Dermis blood vessel endothelial cell (primary cell): ENCODE measurements around the gene OR2H2. TPM values are rescaled to one million over a fixed set of nuclear protein-coding genes. Genes with fewer than 3 reads are reported as not detected.

Source experiments
- DNase-seq: peaks from one replicate; pipeline ENCODE4 v3.0.0; 2010
- total RNA-seq: library from RNA; depleted of rRNA; stranded (reverse); fragments of >200 nt; gene quantifications from 2 replicates; pipeline ENCODE4 v1.2.3, GENCODE V29; 2014

The OR2H2 gene
- total RNA-seq, 1 donor from 2014 or later: not detected

DNA sequence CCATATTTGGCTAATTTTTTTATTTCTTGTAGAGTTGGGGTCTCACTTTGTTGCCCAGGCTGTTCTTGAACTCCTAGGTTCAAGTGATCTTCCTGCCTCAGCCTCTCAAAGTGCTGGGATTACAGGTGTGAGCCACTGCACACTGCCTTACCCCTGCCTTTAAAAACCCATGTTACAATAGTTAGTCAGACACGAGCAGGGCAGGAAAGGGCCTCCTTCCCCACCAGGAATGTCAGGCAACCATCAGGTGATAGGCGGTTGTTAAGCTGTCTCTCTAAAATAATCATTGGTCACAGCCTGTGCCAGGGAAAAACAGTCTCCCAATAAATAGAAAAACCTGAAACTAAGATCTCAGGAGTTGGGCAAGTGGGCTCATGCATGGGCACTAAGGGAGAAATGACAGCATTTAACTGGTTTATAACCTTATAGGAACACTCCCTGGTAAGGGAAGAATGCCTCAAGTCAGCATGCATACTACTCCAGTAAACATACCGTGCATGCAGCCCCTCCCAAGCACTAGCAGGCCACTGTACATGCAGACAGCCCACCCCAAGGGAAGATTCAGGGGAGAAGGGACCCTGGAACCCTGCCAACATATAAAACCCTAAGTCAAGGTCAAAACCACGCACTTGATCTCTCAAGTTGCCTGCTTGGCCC lies 8.4 kb downstream of the OR2H2 start:
- no peak for DNase-seq

DNA sequence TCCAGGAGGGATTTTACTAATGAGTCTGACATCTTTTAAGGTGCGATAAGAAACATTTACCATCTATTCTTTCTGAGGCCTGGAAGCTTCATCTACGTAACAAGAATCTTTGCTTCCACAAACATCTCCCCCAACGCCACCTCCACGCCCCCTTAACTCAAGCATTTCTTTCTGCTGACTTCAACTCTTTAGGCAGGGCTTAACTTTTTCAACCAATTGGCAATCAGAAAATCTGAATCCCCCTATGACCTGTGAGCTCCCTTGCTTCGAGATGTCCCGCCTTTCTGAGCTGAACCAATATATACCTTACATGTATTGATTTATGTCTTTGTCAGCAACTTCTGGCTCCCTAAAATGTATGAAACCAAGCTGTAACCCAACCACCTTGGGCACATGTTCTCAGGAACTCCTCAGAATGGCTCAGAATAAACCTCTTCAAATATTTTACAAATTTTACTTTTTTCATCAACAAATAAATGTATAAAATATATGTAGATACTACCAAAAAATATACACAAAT lies 11.5 kb downstream of the OR2H2 start:
- DNase-seq: no peak

DNA sequence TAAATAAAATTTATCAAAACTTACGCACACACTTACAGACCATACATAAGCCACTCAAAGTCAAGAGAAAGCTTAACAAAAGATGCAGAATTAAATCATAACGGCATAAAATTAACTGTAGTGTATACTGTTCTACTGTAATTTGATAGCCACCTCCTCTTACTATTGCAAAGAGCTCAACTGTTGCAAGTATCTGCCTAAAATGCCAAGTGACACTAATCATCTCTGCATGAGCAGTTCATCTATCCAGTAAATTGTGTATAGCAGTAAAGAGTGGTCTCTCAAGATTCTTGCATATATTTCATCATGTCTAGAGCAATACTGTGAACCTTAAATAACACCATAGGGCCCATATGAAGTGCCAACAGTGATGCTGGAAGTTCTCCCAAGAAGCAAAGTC lies 12.3 kb downstream of the OR2H2 start:
- DNase-seq: no peak

DNA sequence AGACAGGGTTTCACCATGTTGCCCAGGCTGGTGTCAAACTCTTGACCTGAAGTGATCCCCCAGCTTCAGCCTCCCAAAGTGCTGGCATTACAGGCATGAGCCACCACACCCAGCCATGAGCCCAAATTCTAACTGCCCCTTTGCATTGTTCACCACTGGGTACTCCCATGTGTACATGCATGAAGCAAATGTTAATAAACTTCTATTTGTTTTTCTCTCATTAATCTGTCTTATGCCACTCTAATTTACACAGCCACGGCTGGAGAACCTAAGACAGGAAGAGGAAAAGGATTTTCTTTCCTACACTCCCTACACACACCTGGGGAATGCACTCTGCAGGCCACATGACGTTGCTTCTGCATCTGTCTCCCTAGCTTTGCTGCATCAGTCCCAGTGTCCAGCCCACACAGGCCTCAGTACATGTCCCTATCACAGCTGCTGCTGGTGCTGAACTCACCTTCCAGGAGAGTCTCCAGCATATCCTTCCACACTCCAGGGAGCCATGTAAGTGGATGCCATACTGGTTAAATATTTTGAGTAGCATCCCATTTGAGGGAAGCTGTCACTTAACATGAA lies 13.3 kb downstream of the OR2H2 start:
- DNase-seq: no peak

DNA sequence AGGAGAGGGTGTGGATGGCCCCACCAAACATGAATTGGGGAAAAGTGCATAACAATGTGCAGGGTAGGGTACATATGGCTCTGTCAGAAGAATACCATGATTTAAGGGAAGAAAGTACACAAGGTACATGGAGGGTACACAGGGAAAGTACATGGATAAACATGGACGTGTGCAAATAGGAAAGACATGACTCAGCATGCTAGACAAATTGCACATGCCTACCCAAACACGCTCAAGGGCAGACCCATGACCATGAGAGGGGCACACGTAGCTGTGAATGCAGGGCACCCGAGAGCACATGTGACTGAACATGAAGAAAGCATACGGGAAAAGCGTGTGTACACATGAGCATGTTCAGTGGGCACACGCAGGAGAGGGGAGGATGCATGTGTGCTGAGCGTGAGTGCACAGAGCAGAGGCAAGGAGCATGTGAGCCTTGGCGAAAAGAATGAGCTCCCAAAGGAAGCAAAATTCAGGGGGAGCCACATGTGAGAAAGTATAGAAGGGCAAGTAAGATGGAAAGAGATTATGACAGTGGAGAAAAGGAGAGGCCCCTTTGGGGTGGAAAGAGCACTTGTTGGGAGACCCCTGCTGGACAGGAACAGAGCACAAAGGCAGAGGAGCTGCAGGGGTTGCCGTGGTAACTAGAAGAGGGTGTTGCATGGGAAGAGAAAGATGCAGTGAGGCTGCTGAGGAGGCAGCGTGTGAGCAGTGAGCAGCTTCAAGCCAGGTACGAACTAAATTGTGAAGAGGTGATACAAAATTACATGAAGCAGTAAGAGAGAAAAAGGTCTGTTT lies 17.8 kb downstream of the OR2H2 start:
- peak; percentile 8 for DNase-seq

DNA sequence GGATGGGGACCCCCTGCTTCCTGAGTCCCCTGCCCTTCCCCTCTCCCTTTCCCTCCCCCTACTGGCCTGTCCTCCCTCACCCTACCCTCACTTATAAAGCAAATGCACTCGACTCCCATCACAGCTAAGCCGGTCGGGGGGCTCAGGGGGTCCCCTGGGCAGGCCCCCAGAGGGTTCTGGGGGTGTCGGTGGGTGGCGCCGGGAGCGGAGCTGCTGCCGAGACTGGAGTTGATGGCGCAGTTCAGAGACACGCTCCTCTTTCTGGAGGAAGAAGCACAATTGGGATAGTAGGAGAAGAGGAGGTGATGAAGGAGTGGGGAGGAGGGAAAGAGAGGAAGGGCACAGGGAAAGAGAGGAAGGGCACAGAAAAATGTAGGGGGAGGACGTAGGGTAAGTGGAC lies 18.5 kb downstream of the OR2H2 start:
- DNase-seq: no peak

DNA sequence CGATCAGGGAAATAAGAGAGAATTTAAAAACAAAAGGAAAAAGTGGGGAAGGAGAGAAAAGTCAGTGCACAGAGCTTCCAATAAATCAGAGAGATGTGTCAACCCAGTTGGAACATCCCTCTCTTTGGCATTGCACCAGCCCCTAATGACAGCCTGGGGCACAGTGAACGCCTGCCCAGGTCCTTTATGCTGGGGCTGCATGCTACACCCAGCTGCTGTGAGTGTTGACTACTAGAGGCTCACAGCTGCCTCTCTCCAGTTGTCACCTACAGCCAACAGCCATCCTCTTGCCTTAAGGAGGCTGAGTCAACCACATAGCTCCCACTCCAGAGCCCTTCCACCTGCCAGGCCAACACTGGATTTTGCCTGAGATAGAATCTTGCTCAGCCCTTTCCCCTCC lies 19.0 kb downstream of the OR2H2 start:
- DNase-seq: no peak

DNA sequence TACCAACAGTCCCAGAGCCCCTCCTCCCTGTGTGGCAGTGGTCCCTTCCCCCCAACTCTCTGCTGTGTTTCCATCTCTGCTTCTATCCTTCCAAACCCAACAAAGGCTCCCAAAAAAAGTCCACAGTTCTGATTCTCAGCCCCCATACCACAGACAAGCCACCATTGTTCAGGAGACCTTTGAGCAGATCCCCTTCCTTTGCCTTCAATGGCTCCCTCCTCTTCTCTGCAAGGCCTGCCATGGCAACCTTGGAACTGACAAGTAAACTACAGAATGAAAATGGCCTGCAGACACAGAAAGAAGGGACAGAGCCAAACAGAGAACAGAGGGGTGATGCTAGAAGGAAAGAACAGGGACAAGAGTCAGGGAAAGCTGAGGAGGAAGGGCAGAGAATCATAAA lies 23.2 kb downstream of the OR2H2 start:
- DNase-seq: no peak

DNA sequence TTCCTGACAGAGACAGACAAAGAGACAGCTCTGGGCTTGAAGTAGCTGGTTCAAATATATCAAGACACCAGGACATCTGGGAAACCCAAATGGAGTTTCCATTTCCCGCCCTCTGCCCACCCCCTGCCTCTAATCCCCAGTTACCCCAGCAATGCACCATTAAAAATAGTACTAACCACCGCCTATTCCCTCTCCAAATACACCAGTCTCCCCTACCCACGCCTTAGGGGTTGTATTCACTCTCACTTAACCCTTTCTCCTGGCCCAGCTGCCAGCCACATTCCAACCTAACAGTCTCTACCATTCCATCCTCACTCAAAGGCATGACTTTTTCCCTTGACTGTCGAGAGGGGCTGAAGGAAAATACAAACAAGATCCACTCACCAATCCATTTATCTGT lies 25.6 kb downstream of the OR2H2 start:
- DNase-seq: no peak

DNA sequence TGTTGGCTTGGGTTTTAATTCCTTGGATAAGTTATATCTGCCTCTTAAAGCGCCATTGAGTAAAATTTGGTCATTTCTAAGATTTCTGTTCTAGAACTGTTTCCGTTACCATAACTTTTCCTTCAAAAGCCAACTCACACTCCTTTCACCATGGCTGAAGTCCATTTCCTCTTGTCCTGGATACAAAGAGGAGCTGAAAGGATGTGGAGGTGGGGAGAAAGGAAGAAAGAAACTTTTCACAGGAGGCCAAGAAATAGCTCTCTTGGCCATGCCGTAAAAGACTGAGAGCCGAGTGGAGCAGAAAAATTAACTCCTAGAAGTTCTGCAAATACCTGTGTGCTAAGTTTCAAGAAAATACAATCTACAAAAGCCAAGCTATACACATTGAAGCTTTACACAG lies 26.5 kb downstream of the OR2H2 start:
- DNase-seq: no peak

DNA sequence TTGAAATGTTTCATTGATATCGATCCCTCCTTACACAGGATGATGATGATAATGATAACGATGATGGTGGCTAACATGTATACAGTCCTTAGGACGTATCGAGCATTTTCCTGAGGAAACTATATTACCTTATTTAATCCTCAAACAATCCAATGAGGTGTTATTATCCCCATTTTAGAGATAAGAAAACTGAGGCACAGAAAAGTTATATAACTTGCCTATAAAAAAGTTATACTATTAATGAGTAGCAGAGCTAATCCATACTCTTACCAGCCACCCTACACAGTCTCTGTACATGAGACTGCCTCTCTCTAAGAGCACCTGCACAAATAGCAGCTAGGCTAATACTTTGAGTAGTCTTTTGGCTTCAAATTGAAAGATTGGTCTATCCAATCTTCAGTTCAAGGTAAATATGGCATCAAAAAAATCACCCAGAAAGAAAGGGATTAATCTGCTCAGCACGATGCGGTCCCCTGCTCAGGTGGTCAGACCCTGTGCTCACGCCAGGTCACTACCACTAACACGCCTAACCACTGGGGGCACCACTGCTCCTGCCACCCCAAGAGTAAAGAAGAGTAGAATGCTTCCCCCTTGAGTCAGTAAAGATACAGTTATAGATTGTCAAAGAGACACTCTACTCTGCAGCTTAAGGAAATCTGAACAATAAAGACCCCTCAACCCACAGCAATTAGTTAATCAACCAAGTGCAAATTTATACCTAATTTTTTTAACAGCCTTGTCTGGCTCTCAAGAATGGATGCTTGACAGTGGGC lies 33.0 kb downstream of the OR2H2 start:
- DNase-seq: no peak

DNA sequence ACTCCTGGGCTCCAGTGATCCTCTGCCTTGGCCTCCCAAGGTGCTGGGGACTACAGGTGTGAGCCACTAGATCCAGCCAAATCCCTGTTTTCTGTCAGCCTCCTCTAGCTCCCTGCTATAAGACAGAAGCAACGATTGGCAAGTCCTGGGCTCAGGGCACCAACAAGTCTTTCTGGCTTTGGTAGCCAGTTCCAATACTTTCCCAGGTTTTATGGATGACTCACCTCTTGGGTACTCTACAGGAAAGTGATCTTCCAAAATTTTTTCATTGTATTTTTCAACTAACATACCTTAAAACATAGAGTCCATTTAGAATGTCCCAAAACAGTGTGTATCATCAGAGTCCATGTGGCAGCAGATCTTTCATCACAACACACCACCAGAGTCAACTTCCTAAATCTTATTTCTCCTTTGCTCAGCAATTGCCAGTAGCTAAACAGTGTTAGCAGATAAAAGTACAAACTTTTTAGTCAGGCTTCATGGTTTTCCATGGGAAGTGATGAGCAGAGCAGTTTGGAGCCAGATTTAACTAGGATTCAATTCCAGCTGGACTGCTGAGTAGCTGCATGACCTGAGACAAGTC lies 34.7 kb downstream of the OR2H2 start:
- DNase-seq: no peak

DNA sequence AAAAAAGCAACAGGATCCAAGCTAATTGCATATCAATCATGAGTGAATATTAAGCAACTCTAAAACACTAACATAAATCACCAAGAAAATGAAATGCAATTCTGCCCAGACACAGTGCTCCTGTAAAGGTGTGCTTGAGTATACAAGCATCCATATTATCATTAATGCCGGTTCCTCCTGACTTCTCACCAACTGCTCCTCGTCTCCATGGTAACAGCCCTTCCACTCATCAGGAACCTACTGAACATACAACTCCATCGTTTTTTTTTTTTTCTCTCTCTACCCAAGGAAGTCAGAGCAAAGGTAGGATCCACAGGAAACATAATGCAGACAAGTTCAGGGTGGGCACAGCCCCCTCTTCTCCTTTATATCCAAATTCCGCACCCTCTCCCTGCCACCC lies 35.7 kb downstream of the OR2H2 start:
- DNase-seq: no peak

DNA sequence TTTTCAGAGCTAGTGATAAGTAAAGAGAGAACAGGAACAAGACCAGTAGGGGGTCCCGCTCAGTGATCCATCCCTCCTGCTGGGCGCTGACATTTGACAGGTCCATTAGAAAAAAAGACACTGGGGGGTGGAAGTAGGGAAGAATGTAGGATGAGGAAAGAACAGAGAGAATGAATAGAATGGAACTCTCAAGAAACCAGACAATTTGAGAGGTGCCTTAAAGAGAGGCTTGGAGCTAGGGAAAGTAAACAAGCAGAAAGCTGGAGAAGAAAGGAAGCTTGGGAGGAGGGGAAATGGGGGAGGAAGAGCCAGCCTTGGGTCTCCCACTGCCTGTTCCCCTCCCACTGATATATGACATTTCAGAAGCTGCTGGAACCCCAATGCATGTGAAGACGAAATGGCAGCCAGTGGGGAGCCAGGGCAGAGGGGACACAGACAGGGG lies 39.6 kb downstream of the OR2H2 start:
- DNase-seq: no peak

DNA sequence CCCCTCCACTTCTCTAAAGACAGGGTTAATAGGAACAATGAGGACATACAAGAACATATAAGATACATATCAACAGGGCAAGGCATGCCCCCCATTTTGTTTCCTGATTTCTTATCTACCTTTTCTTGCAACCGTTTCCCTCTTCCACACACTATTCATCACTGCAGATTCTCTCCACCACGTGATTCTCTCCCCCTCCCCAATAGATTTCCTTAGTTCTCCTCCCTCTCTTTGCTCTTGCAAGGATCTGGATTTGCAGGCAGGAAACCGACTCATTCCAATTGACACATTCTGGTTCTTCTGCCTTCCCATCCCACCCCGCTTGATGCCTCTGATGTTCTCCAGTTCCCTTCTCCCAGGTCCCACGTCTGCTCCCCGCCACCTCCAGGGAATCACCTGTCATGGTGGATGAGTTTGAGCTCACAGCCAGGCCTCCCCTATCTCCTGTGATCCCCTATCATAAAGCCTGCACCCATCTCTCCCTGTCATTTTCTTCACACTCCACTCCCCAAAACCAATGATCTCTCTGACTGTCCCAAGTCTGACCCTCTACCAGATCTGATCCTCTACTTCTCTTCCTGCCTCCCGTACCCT lies 40.5 kb downstream of the OR2H2 start:
- no peak for DNase-seq

DNA sequence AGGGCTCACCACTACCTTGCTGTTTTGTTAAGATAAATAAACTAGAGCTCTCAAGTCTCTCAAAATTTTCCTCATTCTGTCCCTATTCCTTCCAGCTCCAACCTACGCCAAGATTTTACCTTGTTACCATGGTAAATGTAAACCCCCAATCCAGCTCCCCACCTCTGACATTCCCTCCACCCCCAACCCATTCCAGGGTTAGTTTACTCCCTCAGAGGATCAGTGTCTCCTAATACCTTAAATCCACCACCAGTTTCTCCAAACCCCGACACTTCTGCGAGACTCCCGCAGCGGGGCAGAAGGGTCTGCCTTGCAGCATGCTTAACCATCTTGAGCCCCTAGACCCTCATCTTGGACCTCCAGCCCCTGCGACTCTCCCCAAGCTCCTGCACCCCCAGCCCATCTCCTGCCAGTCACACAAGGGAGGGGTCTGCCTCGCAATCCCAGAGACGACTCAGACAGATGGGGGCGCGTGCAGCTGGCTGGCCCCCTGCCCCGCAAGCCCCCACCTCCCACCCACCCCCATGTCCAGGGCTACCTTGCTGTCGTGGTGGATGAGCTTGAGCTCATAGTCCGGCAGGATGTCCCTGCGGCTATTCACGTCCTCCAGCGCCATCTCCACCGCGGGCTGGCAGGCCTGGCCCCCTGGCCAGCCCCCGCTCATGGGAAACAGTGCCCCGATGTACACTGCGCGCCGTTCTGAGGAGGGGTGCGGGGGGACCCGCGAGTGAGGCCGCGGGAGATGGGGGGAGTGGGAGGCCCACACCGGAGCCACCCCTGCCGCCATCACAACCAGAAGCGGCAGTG lies 42.2 kb downstream of the OR2H2 start:
- DNase-seq: no peak

DNA sequence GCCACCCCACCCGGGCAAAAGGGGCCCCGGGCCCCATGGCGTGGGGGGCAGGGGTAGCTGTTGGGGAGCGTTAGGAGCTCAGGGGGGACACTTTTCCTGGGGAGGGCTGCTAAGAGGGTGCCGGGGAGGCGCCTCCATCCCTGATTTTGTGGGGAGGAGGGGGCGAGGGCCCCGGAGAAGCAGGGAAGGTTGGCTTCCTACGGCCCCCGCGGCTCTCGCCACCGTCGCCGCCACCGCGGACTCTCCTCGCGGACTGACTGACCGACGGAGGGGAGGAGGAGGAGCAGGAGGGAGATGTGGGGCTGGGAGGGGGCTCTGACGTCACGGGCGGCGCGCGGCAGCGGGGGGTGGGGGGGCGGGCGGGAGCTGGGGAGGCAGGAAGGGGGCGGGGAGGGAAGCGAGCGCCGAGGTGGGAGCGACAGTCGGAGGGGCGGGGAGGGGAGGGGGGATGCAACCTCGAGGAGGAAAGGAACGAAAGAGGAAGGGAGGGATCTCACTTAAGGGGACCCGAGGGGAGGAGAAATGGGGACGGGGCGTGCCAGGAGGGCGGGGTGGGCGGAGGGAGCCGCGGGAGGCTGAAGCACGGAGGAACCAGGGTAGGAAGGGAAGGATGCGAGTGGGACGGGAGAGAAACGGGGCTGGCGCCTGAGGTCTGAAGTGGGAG lies 43.0 kb downstream of the OR2H2 start:
- peak; percentile 18 for DNase-seq

DNA sequence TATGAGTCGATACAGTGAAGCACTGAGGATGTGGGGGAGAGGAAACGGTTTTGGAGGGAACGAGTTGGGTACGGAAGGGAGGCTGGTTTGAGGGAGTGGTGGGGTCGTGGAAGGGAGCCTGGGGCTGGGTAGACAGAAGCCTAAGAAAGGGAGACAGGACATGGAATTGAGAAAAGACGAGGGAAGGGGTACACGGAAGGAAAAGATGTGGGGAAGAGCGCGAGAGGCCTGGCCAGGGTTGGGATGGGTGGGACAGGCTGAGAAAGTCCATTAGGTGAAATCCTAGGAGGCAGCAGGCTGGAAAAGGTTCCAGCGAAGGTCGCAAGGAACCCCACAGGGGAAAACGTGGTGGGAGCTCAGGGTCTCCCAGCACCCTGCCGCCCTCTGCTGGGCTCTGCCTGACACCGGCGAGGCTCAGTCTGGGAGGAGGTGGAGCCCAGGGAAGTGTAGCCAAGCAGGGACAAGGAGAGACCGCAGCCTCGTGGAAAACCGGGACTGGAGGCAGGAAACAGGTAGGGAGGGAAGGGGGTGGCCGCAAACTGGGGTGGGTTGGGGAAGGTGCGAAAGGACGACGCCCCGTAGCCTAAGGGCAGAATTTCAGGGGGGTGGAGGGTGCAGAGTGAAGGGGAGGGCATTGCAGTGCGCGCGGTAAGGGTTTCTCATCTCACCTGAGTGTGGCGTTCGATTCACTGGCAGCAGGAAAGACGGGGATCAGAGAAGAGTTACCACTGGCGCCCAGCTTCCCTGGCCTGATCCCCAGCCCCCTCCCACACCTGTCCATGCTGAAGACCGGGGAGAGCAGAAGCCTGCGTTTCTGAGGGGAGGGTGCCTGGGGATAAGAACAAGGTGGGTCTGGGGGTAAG lies 43.7 kb downstream of the OR2H2 start:
- DNase-seq: peak; percentile 69

DNA sequence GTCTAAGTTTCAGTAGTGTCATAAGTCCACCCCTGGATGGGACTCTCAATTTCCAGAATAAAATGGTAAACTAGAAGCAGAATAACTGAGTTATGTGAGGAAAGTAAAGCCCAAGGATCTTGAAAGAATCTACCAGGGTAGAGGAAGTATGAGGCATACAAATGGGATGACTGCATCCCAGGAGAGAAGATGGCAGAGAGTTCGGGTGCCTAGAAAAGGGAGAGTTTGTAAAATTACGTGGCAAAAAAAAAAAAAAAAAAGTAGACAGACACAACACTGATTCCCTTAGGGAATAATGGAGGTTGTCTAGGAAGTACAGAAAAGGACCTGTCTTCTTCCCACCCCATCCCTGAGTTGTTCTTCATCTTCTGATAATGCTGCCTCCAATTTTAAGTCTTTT lies 44.6 kb downstream of the OR2H2 start:
- no peak for DNase-seq

DNA sequence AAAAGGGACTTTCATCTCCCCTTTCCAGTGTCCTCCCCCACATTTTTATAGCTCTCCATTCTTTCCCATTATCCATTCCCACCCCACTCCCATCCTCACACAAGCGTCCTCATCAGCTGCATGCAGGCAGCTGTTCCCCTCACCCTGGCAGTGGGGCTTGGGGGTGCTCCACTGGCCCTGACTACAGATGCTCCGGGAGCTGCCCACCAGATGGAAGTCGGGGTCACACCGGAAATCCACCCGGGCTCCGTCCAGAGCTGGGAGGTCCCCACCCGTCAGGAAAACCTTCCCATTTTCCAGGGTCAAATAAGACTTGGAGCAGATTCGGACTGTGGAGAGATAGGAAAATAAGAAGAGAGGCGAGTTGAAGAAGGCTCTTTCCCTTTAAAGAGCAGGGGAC lies 45.4 kb downstream of the OR2H2 start:
- DNase-seq: no peak
